ENCODE data around the gene PTPRD.

DNA sequence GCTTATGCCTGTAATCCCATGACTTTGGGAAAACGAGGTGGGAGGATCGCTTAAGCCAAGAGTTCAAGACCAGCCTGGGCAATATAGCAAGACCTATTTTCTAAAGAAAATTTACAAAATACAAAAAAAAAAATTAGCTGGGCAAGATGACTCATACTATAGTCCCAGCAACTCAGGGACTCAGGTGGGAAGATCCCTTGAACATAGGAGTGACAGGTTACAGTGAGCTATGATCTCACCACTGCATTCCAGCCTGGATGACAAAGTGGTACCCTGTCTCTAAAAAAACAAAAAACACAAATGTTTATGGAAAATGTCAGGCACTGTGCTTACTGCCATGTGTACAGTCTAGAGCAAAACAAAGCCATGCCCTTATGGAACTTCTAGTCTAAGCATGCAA, 1989.9 kb downstream of the PTPRD start:
- TF ChIP-seq POLR2A (IDR thresholded peaks at IDR 0.05; ENCODE audit: low read depth, low read length) (no peak), POLR2AphosphoS5 (IDR thresholded peaks at IDR 0.05; ENCODE audit: low read depth, low read length) (no peak)

Measured in GM12892 (cell line).